Heart left ventricle (tissue), 16 donors: ENCODE measurements around the gene CPNE2. TPM values are rescaled to one million over a fixed set of nuclear protein-coding genes. Genes with fewer than 3 reads are reported as not detected.
"Not testable (repeated sequence)": the region's sequence is repeated elsewhere in the genome, so short reads cannot be mapped to it uniquely, and the experiment has no call there.

Experiments
- ATAC-seq, 4 donors: fragments of 200-7000 bp; cut with Tn5 transposase; one replicate each; pipeline ENCODE4 v1.9.1; 2020 to 2022; ENCODE audit warnings: moderate library complexity in 4 of 4, mild to moderate bottlenecking in 3 of 4, moderate number of reproducible peaks in 1 of 4
- DNase-seq, 5 donors: peaks; one replicate each; pipeline ENCODE4 v3.0.0-alpha.2; 2020
- H3K27ac ChIP-seq, 12 donors: fragments of 200-600 bp; sonication (generic) in 4 of 12; one replicate each; pipeline versions ENCODE4 v1.5.0 to v1.8.0; 2016 to 2022; ENCODE audit warnings: mild to moderate bottlenecking in 2 of 12
- H3K27me3 ChIP-seq, 9 donors: fragments of 200-600 bp; sonication (generic) in 2 of 9; one replicate each; pipeline versions ENCODE4 v1.5.1 to v1.8.0; 2016 to 2022; ENCODE audit warnings: mild to moderate bottlenecking in 3 of 9
- H3K36me3 ChIP-seq, 9 donors: fragments of 200-600 bp; sonication (generic) in 2 of 9; one replicate each; pipeline versions ENCODE4 v1.5.0 to v1.8.0; 2018 to 2022; ENCODE audit warnings: mild to moderate bottlenecking in 2 of 9
- H3K4me1 ChIP-seq, 12 donors: fragments of 200-600 bp; sonication (generic) in 4 of 12; one replicate each; pipeline versions ENCODE4 v1.5.0 to v1.8.0; 2016 to 2022; ENCODE audit warnings: mild to moderate bottlenecking in 3 of 12
- H3K4me3 ChIP-seq, 12 donors: fragments of 200-600 bp; sonication (generic) in 4 of 12; one replicate each; pipeline versions ENCODE4 v1.5.0 to v1.8.0; 2017 to 2022; ENCODE audit warnings: mild to moderate bottlenecking in 9 of 12, moderate library complexity in 4 of 12
- H3K9me3 ChIP-seq, 12 donors: fragments of 200-600 bp; sonication (generic) in 4 of 12; one replicate each; pipeline versions ENCODE4 v1.5.0 to v1.8.0; 2016 to 2022; ENCODE audit warnings: mild to moderate bottlenecking in 1 of 12
- CTCF ChIP-seq, 12 donors: fragments of 200-600 bp; sonication (generic) in 4 of 12; IDR thresholded peaks; one replicate each; pipeline versions ENCODE4 v1.5.0 to v1.8.0; 2018 to 2022; ENCODE audit warnings: antibody characterized with exemption in 12 of 12, mild to moderate bottlenecking in 5 of 12
- POLR2A ChIP-seq, 2 donors: fragments of 450-650 bp; IDR thresholded peaks; one replicate each; pipeline ENCODE4 v1.6.1; 2017; ENCODE audit warnings: antibody characterized with exemption in 2 of 2, mild to moderate bottlenecking in 2 of 2, moderate library complexity in 2 of 2
- WGBS, 4 donors: extraction: QIAGEN DNeasy Blood & Tissue Kit in 2 of 4; methylation state at CpG; one replicate each; pipeline versions ENCODE4 v1.1.5 to v1.1.7; 2013 to 2018; 5-methylcytosine and 5-hydroxymethylcytosine counted together
- intact Hi-C, 10 donors: fragments of 100-400 bp; cut with DNase I; formaldehyde crosslinking; loops; one replicate each; pipeline versions ENCODE4 v1.11.1 to v1.14.2; 2022
- polyA plus RNA-seq, 2 donors: library from polyadenylated mRNA; stranded (reverse); fragments of 200-250 nt; gene quantifications; one replicate each; pipeline ENCODE4 v1.2.3, GENCODE V29; 2013
- total RNA-seq, 9 donors: library from RNA; depleted of rRNA in 2 of 9; stranded (reverse); fragments of >200 nt in 2 of 9; fragmentation: NEBNext Ultra II Directional in 3 of 9; extraction: Animal tissue kit (Norgen Biotek cat#: 25700) in 3 of 9; gene quantifications; one replicate each; pipeline versions ENCODE4 v1.1.0 to v1.2.4, GENCODE V29; 2016 to 2023
- donor health status: ischemic (EF 13 %, LVEDD 7.1; RV severe dilation, severe dysfunction).
- donor health status: healthy with polysubstance abuse.
- donor health status: DM: no; HTN: yes; CAD: no.
- donor health status: DM: no; HTN: no; CAD: no.
- donor health status: ischemic (EF 25% LVEDD 6.9; RV normal size, moderate dysfunction).
- donor health status: ischemic (EF 25% LVEDD 5.7; RV mildly dilated, moderate dysfunction).
- donor health status: healthy.
- donor health status: DM: yes; HTN: yes; CAD: no.
- donor health status: ischemic (EF 35%, LVEDD 5.7; RV mildly dilated, moderate dysfunction).
- donor health status: nonischemic (EF 11% LVEDD 7.7; RV severe dilation, severe dysfunction).
- donor health status: DM: yes; HTN: yes; CAD: no.
- donor health status: PGD.
- donor health status: ischemic (EF 29% LVEDD 5.4; RV normal size, mild dysfunction).
- donor health status: nonischemic (EF 23%, LVEDD 6.1; RV moderate dilation, normal function).

CPNE2 gene
- total and polyA plus RNA-seq, 11 donors: 7.2 to 23.6 (median 14.0) TPM

DNA sequence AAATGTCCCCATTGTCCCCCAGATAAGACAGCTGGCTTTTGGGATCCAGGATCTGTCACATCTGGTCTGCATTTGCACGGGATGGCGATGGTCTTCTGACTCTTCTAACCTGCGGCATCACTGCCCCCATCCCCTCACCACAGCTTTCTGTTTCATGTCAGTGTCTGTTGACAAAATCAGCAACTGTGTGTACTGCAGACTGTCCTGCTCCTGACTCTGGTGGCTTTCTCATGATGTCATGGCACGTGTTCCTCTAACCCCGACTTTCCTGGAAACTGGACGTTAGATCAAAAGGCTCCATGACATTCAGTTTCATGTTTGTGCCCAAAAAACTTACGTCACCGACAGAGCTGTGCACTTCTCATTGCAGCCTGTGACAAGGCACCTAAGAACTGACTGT is 30.1 kb upstream of the CPNE2 start:
- intact Hi-C loops: no loop called here
- no peaks in the 10 kb centered on the region for H3K27me3 ChIP-seq
- 61 to 75% (median 67%) methylated on average over 8 of the region's 8 CpGs for WGBS, 4 donors
- no peak overlapping the region for H3K4me3 ChIP-seq
- TF ChIP-seq CTCF (IDR thresholded peaks at IDR 0.05): no peak
- no peak for TF ChIP-seq POLR2A (IDR thresholded peaks at IDR 0.05)
- H3K4me1 ChIP-seq: peaks cover 0 to 23% (median 16%) of the 10 kb centered on the region in 12 donors
- no peaks in the 10 kb centered on the region for H3K9me3 ChIP-seq
- peak in 2 of 4 donors; percentile 38 for ATAC-seq
- H3K36me3 ChIP-seq: peaks cover 0 to 82% (median 4%) of the 10 kb centered on the region in 9 donors
- peak in 1 of 5 donors; percentile 11 for DNase-seq
- H3K27ac ChIP-seq: peak overlapping the region in 8 of 12 donors; percentile 69 to 91 (median 80)

GRCh38 chr16:57063189-57063588 is 29.2 kb upstream of the CPNE2 start:
- H3K27me3 ChIP-seq, H3K9me3 ChIP-seq, intact Hi-C loops, ATAC-seq, H3K27ac ChIP-seq, H3K4me3 ChIP-seq: not testable (repeated sequence)
- DNase-seq: peak in 1 of 5 donors; percentile 5
- Histone ChIP-seq H3K36me3 (peaks cover 0 to 82% (median 7%) of the 10 kb centered on the region in 9 donors), H3K4me1 (peaks cover 0 to 23% (median 16%) of the 10 kb centered on the region in 12 donors)
- 83 to 91% (median 90%) methylated on average over 8 of the region's 8 CpGs for WGBS, 4 donors

- no peak for TF ChIP-seq POLR2A (IDR thresholded peaks at IDR 0.05)
- no peak for TF ChIP-seq CTCF (IDR thresholded peaks at IDR 0.05)
- H3K27ac ChIP-seq: no peak overlapping the region
- no peaks in the 10 kb centered on the region for H3K9me3 ChIP-seq
- no peaks in the 10 kb centered on the region for H3K27me3 ChIP-seq
- H3K4me3 ChIP-seq: no peak overlapping the region
- peaks cover 0 to 80% (median 9%) of the 10 kb centered on the region in 9 donors for H3K36me3 ChIP-seq
- peaks cover 0 to 33% (median 16%) of the 10 kb centered on the region in 12 donors for H3K4me1 ChIP-seq
- DNase-seq (no peak), ATAC-seq (no peak)
- intact Hi-C loops: no loop called here
- 83 to 97% (median 91%) methylated on average over 5 of the region's 5 CpGs for WGBS, 4 donors
Observed at GRCh38 chr16:57064995-57065394, 27.4 kb upstream of the CPNE2 start.

GRCh38 chr16:57066625-57067024 is 25.8 kb upstream of the CPNE2 start:
- DNase-seq (no peak), ATAC-seq (no peak)
- no peak for TF ChIP-seq POLR2A (IDR thresholded peaks at IDR 0.05)
- H3K4me1 ChIP-seq: peaks cover 0 to 21% (median 5%) of the 10 kb centered on the region in 12 donors
- no peaks in the 10 kb centered on the region for H3K9me3 ChIP-seq
- WGBS, 4 donors: 85 to 95% (median 89%) methylated on average over 4 of the region's 4 CpGs
- no peak overlapping the region for H3K4me3 ChIP-seq
- H3K36me3 ChIP-seq: peaks cover 0 to 67% (median 9%) of the 10 kb centered on the region in 9 donors
- no peaks in the 10 kb centered on the region for H3K27me3 ChIP-seq
- intact Hi-C loops: no loop called here
- H3K27ac ChIP-seq: no peak overlapping the region

DNA sequence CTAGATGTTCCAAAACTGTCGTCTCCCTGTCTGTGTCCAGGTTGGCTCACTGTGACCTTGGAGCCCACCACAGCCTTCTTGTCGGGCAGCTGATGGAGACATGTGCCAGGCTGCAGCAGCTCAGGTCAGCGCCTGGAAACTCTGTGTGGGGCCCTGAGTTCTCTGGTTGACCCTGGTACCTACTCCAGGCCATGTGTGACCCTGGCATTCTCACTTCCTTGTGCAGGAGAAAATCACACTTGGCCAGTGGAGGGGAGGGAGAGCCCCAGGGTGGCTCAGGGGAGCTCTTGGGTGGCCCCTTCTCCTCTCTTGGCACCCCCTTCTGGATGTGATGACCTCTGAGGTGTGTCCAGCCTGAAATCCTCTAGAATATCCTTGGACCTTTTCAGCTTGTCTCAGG is 25.0 kb upstream of the CPNE2 start:
- intact Hi-C loops: no loop called here
- 83 to 96% (median 95%) methylated on average over 2 to 3 of the region's 3 CpGs for WGBS, 4 donors
- H3K4me3 ChIP-seq: no peak overlapping the region
- TF ChIP-seq CTCF (IDR thresholded peaks at IDR 0.05) (no peak), POLR2A (IDR thresholded peaks at IDR 0.05) (no peak)
- no peak overlapping the region for H3K27ac ChIP-seq
- H3K36me3 ChIP-seq: peaks cover 0 to 66% (median 9%) of the 10 kb centered on the region in 9 donors
- ATAC-seq: peak in 1 of 4 donors; percentile 18
- DNase-seq: no peak
- peaks cover 0 to 14% (median 0%) of the 10 kb centered on the region in 12 donors for H3K4me1 ChIP-seq
- no peaks in the 10 kb centered on the region for H3K9me3 ChIP-seq
- H3K27me3 ChIP-seq: no peaks in the 10 kb centered on the region
